ENCODE data around the gene TMEM184B. TPM values are rescaled to one million over a fixed set of nuclear protein-coding genes. Genes with fewer than 3 reads are reported as not detected.
A peak's percentile ranks its signal among the peaks of the same experiment; 100 is the strongest.

Gene TMEM184B
- total RNA-seq, 1 donor: 30.0 TPM

DNA sequence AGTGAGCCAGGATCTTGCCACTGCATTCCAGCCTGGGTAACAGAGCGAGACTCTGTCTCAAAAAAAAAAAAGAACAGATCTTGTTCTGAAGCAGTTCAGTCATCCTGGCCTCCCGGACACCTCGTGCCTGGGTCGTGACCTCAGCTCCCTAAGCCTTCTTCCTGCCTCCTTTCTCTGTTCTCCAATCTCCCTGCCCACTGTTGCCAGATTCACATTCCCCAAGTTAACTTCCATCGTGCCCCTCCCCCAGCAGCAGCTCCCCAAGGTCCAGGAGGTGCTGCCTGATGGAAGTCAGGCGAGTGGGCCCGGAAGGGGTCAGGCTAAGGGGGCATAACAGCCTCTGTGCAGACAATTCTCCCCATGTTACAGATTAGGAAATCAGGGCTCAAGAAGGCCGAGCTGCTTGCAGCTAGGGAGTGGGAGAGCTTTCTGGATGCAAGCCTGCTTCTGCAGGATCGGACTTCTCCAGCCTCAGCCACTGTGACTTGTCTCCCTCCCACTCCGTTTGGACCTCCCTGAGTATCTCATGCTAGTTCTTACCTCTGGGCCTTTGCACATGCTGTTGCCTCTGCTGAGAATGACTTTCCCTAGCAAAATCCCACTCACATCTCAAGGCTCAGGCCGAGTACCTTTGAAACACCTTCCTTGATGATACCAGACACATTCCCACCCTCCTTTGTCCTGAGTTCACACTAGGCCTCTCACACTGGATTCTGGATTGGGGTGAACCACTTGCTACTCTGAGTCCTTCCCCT is 14.3 kb upstream of the TMEM184B start:
- Histone ChIP-seq H3K27ac (ENCODE audit: low read depth, low read length) (no peak overlapping the region), H4K20me1 (ENCODE audit: insufficient read depth, low read length) (peaks cover 15% of the 10 kb centered on the region), H3K79me2 (ENCODE audit: insufficient read depth, low read length) (peaks cover under 1% of the 10 kb centered on the region), H3K36me3 (ENCODE audit: insufficient read depth, low read length) (peaks cover 35% of the 10 kb centered on the region), H3K4me3 (ENCODE audit: insufficient read depth, low read length) (no peak overlapping the region), H2AFZ (ENCODE audit: low read length) (no peak overlapping the region), H3K27me3 (ENCODE audit: insufficient read depth, low read length) (no peaks in the 10 kb centered on the region), H3K4me1 (ENCODE audit: insufficient read depth, low read length) (peaks cover 21% of the 10 kb centered on the region), H3K4me2 (ENCODE audit: insufficient read depth, low read length) (no peak overlapping the region), H3K9me3 (ENCODE audit: low read depth, low read length) (no peaks in the 10 kb centered on the region)
- TF ChIP-seq, protein P1, sequence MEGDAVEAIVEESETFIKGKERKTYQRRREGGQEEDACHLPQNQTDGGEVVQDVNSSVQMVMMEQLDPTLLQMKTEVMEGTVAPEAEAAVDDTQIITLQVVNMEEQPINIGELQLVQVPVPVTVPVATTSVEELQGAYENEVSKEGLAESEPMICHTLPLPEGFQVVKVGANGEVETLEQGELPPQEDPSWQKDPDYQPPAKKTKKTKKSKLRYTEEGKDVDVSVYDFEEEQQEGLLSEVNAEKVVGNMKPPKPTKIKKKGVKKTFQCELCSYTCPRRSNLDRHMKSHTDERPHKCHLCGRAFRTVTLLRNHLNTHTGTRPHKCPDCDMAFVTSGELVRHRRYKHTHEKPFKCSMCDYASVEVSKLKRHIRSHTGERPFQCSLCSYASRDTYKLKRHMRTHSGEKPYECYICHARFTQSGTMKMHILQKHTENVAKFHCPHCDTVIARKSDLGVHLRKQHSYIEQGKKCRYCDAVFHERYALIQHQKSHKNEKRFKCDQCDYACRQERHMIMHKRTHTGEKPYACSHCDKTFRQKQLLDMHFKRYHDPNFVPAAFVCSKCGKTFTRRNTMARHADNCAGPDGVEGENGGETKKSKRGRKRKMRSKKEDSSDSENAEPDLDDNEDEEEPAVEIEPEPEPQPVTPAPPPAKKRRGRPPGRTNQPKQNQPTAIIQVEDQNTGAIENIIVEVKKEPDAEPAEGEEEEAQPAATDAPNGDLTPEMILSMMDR (IDR thresholded peaks at IDR 0.05; ENCODE audit: extremely low read depth, low read depth, low read length): no peak
- DNase-seq (ENCODE audit: insufficient read length, low spot score, missing footprints): no peak

DNA sequence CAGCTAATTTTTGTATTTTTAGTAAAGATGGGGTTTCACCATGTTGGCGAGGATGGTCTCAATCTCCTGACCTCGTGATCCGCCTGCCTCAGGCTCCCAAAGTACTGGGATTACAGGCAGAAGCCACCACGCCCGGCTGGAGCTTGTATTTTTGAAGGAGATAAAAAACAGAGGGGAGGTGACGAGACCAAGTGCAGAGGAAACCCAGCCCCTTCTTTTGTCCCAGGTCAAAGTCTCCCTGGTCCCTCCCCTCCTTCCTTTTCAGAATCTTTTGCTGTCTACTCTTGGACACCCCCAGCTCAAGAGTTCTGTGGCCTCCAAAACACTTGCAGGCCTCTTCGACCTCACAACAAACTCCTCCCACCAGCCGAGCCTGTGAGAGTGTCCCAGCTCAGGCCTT is 12.2 kb upstream of the TMEM184B start:
- no peak overlapping the region for H2AFZ ChIP-seq (ENCODE audit: low read length)
- H4K20me1 ChIP-seq (ENCODE audit: insufficient read depth, low read length): no peaks in the 10 kb centered on the region
- H3K79me2 ChIP-seq (ENCODE audit: insufficient read depth, low read length): no peaks in the 10 kb centered on the region
- H3K27me3 ChIP-seq (ENCODE audit: insufficient read depth, low read length): no peaks in the 10 kb centered on the region
- no peak for DNase-seq (ENCODE audit: insufficient read length, low spot score, missing footprints)
- no peak overlapping the region for H3K4me2 ChIP-seq (ENCODE audit: insufficient read depth, low read length)
- no peaks in the 10 kb centered on the region for H3K9me3 ChIP-seq (ENCODE audit: low read depth, low read length)
- peaks cover 15% of the 10 kb centered on the region for H3K36me3 ChIP-seq (ENCODE audit: insufficient read depth, low read length)
- peaks cover 21% of the 10 kb centered on the region for H3K4me1 ChIP-seq (ENCODE audit: insufficient read depth, low read length)
- no peak overlapping the region for H3K4me3 ChIP-seq (ENCODE audit: insufficient read depth, low read length)
- H3K27ac ChIP-seq (ENCODE audit: low read depth, low read length): peak overlapping the region; percentile 48
- TF ChIP-seq, protein P1 (IDR thresholded peaks at IDR 0.05; ENCODE audit: extremely low read depth, low read depth, low read length): no peak

DNA sequence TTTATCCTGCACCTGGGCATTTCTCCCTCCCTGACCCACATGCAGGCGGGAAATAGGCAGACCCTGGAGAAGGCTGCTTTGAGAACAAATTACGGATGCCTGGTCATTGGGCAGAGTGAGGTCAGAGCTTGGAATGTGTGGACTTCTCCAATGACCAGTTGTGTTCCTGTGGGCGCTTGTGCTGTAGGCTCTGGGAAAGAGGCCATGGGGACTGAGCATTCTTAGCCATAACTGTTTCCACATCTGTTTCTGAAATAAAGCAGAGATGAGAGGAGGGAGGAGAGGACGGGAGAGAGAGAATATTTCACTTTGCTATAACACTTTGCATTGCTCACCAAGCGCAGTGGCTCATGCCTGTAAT is 11.2 kb upstream of the TMEM184B start:
- H3K9me3 ChIP-seq (ENCODE audit: low read depth, low read length): no peaks in the 10 kb centered on the region

DNA sequence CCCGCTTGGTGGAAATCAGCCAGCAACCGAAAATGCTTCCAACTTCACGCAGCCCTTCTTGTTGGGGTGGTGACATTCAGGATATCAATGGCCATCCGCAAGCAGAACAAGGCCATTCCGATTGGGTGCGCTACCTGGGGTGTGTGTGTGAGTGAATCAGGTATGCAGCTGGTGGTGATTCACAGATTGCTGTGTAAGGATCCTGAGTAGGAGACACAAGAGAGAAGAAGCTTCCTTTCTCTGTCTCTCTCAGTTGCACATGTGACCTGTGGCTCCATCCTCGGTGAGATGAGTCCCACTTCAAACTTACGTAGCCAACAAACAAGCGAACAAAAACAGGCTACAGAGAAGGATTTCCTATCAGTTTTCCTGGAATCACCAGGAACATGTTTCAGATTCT is 9.6 kb upstream of the TMEM184B start:
- peaks cover 23% of the 10 kb centered on the region for H3K4me1 ChIP-seq (ENCODE audit: insufficient read depth, low read length)
- peak overlapping the region; percentile 98 for H3K27ac ChIP-seq (ENCODE audit: low read depth, low read length)
- H4K20me1 ChIP-seq (ENCODE audit: insufficient read depth, low read length): no peaks in the 10 kb centered on the region
- no peak for DNase-seq (ENCODE audit: insufficient read length, low spot score, missing footprints)
- H3K79me2 ChIP-seq (ENCODE audit: insufficient read depth, low read length): no peaks in the 10 kb centered on the region
- no peaks in the 10 kb centered on the region for H3K9me3 ChIP-seq (ENCODE audit: low read depth, low read length)
- H2AFZ ChIP-seq (ENCODE audit: low read length): no peak overlapping the region
- no peak overlapping the region for H3K4me2 ChIP-seq (ENCODE audit: insufficient read depth, low read length)
- H3K27me3 ChIP-seq (ENCODE audit: insufficient read depth, low read length): no peaks in the 10 kb centered on the region
- no peaks in the 10 kb centered on the region for H3K36me3 ChIP-seq (ENCODE audit: insufficient read depth, low read length)
- no peak overlapping the region for H3K4me3 ChIP-seq (ENCODE audit: insufficient read depth, low read length)
- TF ChIP-seq, protein P1 (IDR thresholded peaks at IDR 0.05; ENCODE audit: extremely low read depth, low read depth, low read length): no peak

More for the DNA sequence above, 11.2 kb upstream of the TMEM184B start:
- H3K27ac ChIP-seq (ENCODE audit: low read depth, low read length): peak overlapping the region; percentile 98
- H3K4me3 ChIP-seq (ENCODE audit: insufficient read depth, low read length): no peak overlapping the region
- peaks cover 22% of the 10 kb centered on the region for H3K4me1 ChIP-seq (ENCODE audit: insufficient read depth, low read length)
- TF ChIP-seq, protein P1 (IDR thresholded peaks at IDR 0.05; ENCODE audit: extremely low read depth, low read depth, low read length): no peak
- peaks cover 6% of the 10 kb centered on the region for H3K36me3 ChIP-seq (ENCODE audit: insufficient read depth, low read length)
- H3K27me3 ChIP-seq (ENCODE audit: insufficient read depth, low read length): no peaks in the 10 kb centered on the region
- no peaks in the 10 kb centered on the region for H3K79me2 ChIP-seq (ENCODE audit: insufficient read depth, low read length)
- no peaks in the 10 kb centered on the region for H4K20me1 ChIP-seq (ENCODE audit: insufficient read depth, low read length)
- H2AFZ ChIP-seq (ENCODE audit: low read length): peak overlapping the region; percentile 60
- H3K4me2 ChIP-seq (ENCODE audit: insufficient read depth, low read length): peak overlapping the region; percentile 64
- peak; percentile 88 for DNase-seq (ENCODE audit: insufficient read length, low spot score, missing footprints)
